ENCODE measurements around the gene PEX3.
"Not testable (repeated sequence)": the region's sequence is repeated elsewhere in the genome, so short reads cannot be mapped to it uniquely, and the experiment has no call there.

PEX3 gene

GRCh38 chr6:143507358-143508145 is 56.9 kb downstream of the PEX3 start:
- DNase-seq: no peak

GRCh38 chr6:143510326-143510725 is 59.7 kb downstream of the PEX3 start:
- not testable (repeated sequence) for DNase-seq

DNA sequence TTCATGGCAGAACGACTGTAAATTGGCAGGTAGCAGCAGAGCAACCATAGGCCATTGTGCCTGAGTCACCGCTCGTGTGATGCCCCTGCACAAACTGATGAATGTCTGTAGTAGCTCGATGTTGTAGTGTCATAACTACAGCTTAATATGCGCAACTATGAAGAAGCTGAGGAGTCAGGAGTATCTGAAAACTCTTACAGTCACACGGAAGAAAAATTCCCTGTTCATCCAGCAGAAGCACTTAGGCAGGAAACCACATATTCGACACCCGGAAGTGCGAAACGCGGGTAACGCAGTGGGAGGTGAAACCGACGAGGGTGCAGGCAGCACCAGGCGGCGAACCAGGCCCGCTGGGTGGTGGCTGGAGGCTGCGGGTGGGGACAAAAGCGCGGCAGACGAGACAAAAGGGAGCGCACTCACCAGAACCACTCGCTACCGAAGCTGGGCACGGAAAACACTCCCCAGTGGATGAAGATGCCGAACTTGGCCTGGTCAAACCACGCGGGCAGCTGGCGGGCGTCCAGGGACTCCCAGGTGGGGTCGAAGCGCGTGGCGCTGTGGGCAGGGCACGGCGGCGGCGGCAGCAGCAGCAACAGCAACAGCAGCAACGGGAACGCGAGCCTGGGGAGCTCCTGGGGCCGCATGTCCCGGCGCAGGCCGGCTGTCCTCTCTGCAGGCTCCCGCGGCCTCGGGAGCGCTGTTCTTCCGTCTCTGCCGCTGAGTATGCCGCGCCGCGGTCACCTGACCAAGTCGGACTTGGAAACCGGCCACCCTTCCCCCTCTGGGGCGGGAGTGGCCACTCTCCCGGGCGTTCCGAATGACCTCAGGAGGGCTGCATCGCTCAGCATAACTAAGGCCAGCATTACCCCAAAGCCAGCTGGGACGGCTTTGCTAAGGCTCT is 60.6 kb downstream of the PEX3 start, which contains the start of gene FUCA2:
FUCA2 (minus strand) TSS at position 730 of the 901 bp plus-strand sequence; CDS start at position 644, 86 bp downstream.
- DNase-seq: peak; percentile 80 to 85

DNA sequence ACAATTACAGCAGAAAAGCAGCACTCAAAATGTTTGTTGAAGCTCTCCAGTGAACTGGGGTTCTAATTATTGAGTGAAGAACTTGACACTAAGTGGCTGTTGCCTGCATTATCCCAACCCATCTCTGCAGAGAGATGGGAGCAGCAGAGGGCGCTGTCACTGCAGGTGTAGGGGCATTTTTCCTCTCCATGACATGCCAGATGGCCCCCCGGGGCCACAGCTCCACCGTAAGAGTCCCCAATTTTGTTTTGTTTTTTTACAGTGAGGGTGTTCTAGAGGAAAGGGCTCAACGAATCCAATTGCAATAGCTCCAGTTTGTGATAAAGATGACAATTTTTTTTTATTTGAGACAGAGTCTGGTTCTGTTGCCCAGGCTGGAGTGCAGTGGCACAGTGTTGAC is 62.8 kb downstream of the PEX3 start:
- DNase-seq: peak; percentile 58 to 61

GRCh38 chr6:143515061-143515760 is 64.6 kb downstream of the PEX3 start:
- no peak for DNase-seq

DNA sequence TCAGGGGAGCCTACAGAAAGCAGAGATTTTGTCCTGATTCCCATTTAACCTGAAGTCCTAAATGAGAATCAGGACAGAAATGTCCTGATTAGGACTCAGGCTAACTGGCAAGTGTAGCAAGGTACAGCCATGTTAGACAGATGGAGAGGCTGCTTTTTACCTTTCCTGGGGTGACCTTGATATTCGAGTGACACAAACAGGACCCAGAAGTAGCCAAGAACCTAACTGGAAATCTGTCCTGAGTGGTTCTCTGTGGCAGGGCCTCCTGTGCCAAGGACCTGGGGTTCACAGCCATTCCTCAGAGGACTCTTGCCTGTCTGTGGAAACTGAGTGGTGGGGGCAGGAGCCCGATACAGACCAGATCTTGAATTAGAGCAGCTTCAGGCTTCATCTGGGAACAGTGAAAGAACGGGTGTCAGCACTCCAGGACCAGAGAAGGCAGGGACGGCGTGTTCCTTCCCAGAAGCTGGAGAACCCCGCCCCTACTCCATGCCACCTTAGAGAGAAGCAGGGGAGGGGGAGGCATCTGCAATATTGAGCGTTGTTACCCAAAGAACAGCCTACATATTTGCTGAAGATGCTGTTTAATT is 65.3 kb downstream of the PEX3 start:
- DNase-seq: no peak

DNA sequence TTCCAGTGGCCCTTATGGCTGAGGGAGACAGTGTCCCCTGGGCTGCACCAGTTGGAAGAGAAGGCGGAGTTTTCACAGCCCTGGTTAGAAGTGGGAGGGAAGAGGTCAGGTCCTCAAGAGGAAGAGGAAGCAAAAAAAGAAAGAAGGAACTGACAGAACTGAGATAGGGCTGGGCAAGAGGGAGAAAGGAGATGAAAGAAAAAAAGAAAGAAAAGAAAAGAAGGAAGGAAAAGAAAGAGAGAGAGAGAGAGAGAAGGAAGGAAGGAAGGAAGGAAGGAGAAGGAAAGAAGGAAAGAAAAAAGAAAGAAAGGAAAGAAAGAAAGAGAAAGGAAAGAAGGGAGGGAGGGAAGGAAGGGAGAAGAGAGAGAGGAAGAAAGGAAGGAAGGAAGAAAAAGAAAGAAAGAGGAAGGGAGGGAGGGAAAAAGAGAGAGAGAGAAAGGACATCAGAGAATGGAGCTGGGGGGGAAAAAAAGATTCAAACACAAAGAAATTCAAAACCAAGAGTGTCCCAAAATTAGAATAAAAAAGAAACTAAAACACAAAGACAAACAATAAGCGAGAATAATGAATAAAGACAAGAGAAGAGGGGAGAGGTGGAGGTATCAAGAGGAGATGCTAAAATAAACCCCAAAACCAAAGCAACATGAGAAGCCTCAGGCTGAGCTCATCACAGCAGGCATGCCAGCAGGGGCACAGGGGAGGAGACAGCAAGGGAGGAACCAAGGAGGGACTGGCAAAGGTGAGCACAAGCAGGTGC is 66.3 kb downstream of the PEX3 start:
- peak; percentile 78 to 84 for DNase-seq

DNA sequence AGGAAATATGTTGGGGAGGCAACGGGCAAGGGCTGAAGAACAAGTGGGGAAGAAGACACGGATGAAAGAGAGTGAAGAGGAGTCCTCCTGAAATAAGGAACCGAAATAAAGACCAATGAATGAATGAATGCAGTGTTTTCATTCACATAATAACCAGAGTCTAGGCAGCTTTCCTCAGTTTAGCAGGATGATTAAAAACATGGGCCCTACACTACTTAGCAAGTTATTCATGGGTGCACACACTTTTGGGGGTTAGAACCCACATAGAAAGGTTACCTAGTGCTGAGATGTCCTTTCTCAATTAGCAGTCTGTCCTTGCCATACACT is 66.8 kb downstream of the PEX3 start:
- no peak for DNase-seq

- peak in 1 of 2 experiments; percentile 3 for DNase-seq
Observed at GRCh38 chr6:143522039-143522600, 71.5 kb downstream of the PEX3 start.

GRCh38 chr6:143525356-143525755 is 74.8 kb downstream of the PEX3 start:
- peak; percentile 85 to 87 for DNase-seq

DNA sequence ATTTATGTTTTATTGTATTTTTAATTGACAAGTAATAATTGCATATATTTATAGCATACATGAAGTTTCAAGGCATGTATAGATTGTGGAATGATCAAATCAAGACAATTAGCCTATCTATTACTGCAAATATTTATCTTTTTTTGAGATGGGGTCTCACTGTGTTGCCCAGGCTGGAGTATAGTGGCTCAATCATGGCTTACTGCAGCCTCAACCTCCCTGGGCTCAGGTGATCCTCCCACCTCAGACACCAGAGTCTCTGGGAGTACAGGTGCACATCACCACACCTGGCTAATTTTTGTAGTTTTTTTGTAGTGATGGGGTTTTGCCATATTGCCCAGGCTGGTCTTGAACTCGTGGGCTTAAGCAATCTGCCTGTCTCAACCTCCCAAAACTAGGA is 77.1 kb downstream of the PEX3 start:
- no peak for DNase-seq

DNA sequence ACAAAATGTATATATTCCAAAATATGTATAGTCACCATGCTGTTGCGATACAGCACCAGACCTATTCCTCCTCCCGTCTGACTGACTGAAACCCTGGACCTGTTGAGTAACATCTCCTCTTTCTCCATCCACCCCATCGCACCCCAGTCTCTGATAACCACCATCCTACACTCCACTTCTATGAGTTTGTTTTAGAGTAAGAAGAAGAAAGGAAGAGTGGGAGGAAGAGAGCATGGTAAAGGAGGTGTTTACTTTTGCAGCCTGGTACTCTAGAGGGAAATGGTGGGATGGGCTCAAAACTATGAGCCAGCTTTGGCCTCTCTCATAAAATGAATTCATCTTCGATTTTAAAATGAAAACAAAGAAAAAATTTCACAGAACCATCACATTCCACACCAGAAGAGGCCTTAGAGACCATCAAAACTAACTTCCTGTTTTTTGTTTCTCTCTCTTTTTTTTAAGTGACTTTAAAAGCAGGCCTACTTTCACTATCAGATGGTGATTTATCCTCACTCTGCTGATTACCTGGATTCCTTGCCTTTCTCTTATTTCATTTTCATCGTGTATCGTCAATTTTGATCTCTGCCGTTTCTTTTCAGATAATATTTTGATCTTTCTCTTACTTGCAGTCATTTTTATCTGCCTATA is 77.7 kb downstream of the PEX3 start:
- peak; percentile 84 to 88 for DNase-seq

DNA sequence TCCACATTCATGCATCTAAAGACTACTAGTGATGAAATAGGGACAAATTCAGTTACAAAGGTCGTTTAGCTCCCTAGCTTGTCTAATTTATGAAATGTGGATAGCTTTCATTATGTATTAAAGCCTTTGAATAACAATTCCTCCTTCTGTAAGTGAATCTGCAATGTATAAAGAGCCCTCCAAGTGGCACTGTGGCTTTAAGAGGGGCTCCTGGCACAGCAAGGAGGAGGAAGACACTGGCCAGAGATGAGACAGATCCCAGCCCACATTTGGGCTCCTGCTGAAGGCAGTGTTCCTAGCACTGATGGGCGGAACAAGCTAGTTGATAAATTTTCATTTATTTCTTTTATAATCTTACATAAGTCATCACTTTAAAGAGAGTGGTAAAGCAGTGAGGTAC is 78.5 kb downstream of the PEX3 start:
- no peak for DNase-seq

GRCh38 chr6:143531720-143532499 is 81.3 kb downstream of the PEX3 start:
- no peak for DNase-seq

- DNase-seq: no peak
Observed at GRCh38 chr6:143535189-143535614, 84.6 kb downstream of the PEX3 start.

GRCh38 chr6:143536461-143536865 is 85.9 kb downstream of the PEX3 start:
- peak; percentile 68 to 79 for DNase-seq

- peak; percentile 68 to 82 for DNase-seq
Observed at GRCh38 chr6:143536866-143537691, 86.5 kb downstream of the PEX3 start.

- DNase-seq: no peak
Observed at GRCh38 chr6:143538374-143538773, 87.8 kb downstream of the PEX3 start.

- no peak for DNase-seq
Observed at GRCh38 chr6:143539106-143539505, 88.5 kb downstream of the PEX3 start.
